ENCODE measurements around the gene ZNF445. TPM values are rescaled to one million over a fixed set of nuclear protein-coding genes. Genes with fewer than 3 reads are reported as not detected.
"Not testable (repeated sequence)": the region's sequence is repeated elsewhere in the genome, so short reads cannot be mapped to it uniquely, and the experiment has no call there.

ZNF445 gene
- polyA plus RNA-seq, 10 donors: 11.6 to 19.1 (median 17.4) TPM

GRCh38 chr3:44437800-44438199, 39.7 kb downstream of the ZNF445 start:
- DNase-seq: no peak

- DNase-seq: no peak
Measured at GRCh38 chr3:44436181-44436580, 41.3 kb downstream of the ZNF445 start.

- no peak for DNase-seq
Measured at GRCh38 chr3:44434834-44435510, 42.5 kb downstream of the ZNF445 start.

GRCh38 chr3:44430466-44430865, 47.0 kb downstream of the ZNF445 start:
- DNase-seq: no peak

- no peak for DNase-seq
Measured at GRCh38 chr3:44429459-44429858, 48.0 kb downstream of the ZNF445 start.

GRCh38 chr3:44428910-44429309, 48.6 kb downstream of the ZNF445 start:
- no peak for DNase-seq

GRCh38 chr3:44427683-44428082, 49.8 kb downstream of the ZNF445 start:
- no peak for DNase-seq

GRCh38 chr3:44424758-44425157, 52.7 kb downstream of the ZNF445 start:
- DNase-seq: no peak

GRCh38 chr3:44421280-44421679, 56.2 kb downstream of the ZNF445 start:
- no peak for DNase-seq

- DNase-seq: no peak
Measured at GRCh38 chr3:44420676-44421075, 56.8 kb downstream of the ZNF445 start.

- no peak for DNase-seq
Measured at GRCh38 chr3:44419923-44420650, 57.4 kb downstream of the ZNF445 start.

GRCh38 chr3:44419116-44419922, 58.2 kb downstream of the ZNF445 start:
- no peak for DNase-seq

- no peak for DNase-seq
Measured at GRCh38 chr3:44418549-44418948, 58.9 kb downstream of the ZNF445 start.

- not testable (repeated sequence) for DNase-seq
Measured at GRCh38 chr3:44418118-44418517, 59.4 kb downstream of the ZNF445 start.

GRCh38 chr3:44416031-44417030, 61.1 kb downstream of the ZNF445 start:
- no peak for DNase-seq

- no peak for DNase-seq
Measured at GRCh38 chr3:44415421-44415820, 62.0 kb downstream of the ZNF445 start.

GRCh38 chr3:44414517-44415090, 62.9 kb downstream of the ZNF445 start:
- no peak for DNase-seq

- DNase-seq: no peak
Measured at GRCh38 chr3:44412365-44412764, 65.1 kb downstream of the ZNF445 start.

GRCh38 chr3:44411031-44411645, 66.3 kb downstream of the ZNF445 start:
- no peak for DNase-seq

GRCh38 chr3:44409640-44410410, 67.6 kb downstream of the ZNF445 start:
- no peak for DNase-seq

All from muscle of back (tissue), 11 donors.